NOMO-1 treated with dmso at 0.1 percent for 144 hours (cell line): ENCODE measurements around the gene PSD.

Experiments used
- DNase-seq: peaks from one replicate; lab custom pipeline; 2025; ENCODE audit not compliant: unreplicated experiment; lab: John Stamatoyannopoulos, UW

PSD gene

GRCh38 chr10:102405632-102406031 lies 13.0 kb downstream of the PSD start:
- no peak for DNase-seq

GRCh38 chr10:102405108-102405571 lies 13.4 kb downstream of the PSD start:
- DNase-seq, result no peak

DNA sequence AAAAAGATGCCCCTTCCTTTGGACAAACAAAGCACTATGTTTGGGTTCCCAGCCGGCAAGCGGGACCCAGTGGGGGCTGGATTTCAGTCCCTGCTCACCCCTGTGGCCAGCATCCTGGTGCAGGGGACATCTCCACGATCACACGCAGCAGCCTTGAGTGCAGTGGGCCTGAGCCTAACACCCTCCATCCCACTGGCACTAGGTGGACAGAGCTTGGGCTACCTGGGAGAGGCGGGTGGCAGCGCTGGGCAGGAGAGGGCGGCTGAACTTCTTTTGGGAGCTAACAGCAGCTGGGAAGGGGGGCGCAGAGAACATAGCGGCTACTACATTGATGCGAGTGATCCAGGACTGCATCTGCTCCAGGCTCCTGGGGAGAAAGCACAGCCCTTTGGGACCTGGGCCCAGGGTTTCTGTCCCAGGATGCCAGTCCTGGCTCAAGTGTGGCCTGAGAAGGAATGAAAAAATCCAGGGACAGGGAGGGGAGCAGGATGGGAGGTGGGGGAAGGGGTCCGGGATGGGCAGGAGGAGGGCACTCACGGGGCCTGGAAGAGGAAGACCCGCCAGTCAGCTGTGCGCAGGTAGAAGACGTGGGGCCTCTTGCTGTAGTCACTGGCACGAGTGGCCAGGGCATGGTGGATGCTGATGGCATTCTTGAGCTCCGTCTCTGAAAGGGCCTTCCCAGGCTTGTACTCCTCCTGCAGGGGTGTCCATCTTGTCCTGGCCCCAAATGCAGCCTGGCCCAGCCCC lies 14.1 kb downstream of the PSD start:
- DNase-seq, result no peak

GRCh38 chr10:102403115-102403514 lies 15.5 kb downstream of the PSD start:
- DNase-seq, result no peak

- no peak for DNase-seq
These were observed 16.1 kb downstream of the PSD start for GRCh38 chr10:102402512-102402896.

- DNase-seq, result no peak
These were observed 16.7 kb downstream of the PSD start for GRCh38 chr10:102401735-102402511.

- no peak for DNase-seq
These were observed 17.3 kb downstream of the PSD start for GRCh38 chr10:102401342-102401654.

- DNase-seq, result no peak
These were observed 17.8 kb downstream of the PSD start for GRCh38 chr10:102400598-102401341.

DNA sequence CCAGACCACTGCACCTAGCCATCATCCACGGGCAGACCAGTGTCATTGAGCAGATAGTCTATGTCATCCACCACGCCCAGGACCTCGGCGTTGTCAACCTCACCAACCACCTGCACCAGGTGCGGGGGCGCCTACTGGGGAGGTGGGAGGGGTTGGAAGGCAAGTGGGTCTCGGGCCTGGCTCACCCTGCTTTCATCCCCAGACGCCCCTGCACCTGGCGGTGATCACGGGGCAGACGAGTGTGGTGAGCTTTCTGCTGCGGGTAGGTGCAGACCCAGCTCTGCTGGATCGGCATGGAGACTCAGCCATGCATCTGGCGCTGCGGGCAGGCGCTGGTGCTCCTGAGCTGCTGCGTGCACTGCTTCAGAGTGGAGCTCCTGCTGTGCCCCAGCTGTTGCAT lies 18.5 kb downstream of the PSD start:
- DNase-seq, result no peak

- peak; percentile 86 for DNase-seq
These were observed 19.2 kb downstream of the PSD start for GRCh38 chr10:102399217-102400021.

- DNase-seq, result no peak
These were observed 20.2 kb downstream of the PSD start for GRCh38 chr10:102398172-102399020.

DNA sequence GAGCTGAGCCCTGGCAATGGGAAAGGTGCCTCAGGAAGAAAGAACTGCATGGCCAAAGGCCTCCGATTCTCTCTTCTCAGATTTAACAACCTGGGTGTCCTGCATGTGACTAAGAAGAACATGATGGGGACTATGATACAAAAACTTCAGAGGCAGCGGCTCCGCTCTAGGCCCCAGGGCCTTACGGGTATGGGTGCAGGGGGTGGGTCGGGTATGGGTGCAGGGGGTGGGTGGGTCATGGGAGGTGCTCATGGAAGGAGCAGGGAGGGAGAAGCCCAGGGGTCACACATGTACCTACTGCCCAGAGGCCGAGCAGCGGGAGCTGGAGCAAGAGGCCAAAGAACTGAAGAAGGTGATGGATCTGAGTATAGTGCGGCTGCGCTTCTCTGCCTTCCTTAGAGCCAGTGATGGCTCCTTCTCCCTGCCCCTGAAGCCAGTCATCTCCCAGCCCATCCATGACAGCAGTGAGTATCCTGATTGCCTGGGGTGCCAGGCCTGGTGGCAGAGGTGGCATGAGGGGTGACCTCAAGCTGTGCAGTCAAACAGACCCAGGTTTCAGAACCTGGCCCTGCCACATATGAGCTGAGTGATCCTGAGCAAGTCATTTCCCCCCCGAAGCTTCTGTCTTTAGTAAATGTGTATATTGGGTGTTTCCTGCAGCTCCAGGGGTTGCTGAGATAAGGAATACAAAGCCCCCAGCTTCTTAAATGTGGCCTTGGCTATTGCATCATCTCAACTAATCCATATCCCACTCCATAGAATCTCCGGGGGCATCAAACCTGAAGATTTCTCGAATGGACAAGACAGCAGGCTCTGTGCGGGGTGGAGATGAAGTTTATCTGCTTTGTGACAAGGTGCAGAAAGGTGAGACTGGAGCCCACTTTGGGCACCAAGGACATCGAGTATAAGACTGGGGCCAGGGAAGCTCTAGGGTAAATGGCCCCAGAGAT lies 21.1 kb downstream of the PSD start:
- no peak for DNase-seq

- no peak for DNase-seq
These were observed 21.8 kb downstream of the PSD start for GRCh38 chr10:102396730-102397151.

GRCh38 chr10:102396317-102396650 lies 22.3 kb downstream of the PSD start:
- no peak for DNase-seq

DNA sequence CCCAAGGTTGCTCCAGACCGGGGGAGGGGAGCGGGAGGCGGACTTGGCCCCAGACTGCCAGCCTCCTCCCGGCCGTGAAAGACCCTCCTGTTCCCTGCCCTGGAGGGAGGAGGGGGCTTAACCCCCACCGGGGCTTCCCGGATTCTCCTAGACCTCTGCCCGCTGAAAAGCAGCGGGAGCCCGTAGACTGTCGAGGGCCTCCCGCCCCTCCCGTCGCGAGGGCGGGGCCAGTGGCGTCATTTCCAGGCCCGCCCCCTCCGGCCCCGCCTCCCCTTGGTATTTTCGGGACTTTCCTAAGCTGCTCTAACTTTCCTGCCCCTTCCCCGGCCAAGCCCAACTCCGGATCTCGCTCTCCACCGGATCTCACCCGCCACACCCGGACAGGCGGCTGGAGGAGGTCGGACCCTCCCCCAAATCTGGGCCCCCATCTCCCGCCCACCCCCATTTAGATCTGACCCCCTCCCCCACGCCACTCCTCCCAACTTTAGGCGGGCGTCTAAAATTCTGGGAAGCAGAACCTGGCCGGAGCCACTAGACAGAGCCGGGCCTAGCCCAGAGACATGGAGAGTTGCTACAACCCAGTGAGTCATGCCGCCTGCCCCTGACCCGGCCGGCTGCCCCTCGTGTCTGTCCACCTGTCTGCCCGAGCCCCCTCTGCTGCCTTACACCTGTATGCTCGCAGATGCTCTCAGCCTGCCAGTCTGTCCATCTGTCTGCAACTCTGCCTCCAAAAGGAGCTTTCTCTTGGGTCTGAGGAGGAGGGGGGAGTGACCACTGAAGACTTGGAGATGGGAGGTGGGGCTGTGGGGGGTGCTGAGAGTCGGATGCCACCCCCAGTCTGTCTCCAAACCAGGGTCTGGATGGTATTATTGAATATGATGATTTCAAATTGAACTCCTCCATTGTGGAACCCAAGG lies 22.9 kb downstream of the PSD start, which contains the start of gene NFKB2:
Gene NFKB2 (plus strand): TSS at position 306 of the 917 bp plus-strand sequence. CDS start 255 bp downstream, at position 561.
- DNase-seq, result peak; percentile 28

GRCh38 chr10:102394801-102395399 lies 23.7 kb downstream of the PSD start:
- DNase-seq, result no peak

DNA sequence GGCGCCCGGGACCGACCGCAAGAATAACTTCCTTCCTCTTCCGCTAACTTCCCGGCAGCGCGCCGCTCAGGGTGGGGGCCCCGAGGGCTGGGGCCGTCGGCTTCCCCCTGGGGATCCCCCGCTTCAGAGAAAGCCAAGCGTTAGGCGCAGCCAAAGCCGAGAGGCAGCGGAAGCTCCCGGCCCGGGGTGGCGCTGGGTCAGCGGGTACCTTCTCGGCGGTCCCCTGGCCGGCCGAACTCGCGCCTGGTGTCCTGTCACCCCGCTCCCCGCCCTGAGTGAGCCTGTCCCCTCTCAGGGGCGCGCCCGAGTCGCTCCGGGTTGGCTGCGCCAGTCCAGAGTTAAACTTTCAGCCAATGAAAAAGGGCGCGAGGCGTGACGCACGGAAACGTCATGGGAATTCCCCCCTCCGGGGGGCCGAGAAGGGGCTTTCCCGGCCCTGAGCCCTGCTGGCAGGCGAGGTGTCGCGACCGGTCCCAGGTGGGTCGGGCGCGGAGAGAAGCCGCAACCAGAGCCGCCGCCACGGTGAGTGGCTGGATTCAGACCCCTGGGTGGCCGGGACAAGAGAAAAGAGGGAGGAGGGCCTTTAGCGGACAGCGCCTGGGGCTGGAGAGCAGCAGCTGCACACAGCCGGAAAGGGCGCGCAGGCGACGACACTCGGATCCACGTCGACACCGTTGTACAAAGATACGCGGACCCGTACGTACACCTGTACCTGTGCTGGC lies 24.3 kb downstream of the PSD start:
- peak; percentile 82 for DNase-seq
